NOMO-1 treated with dmso at 0.1 percent for 144 hours (cell line): ENCODE measurements around the gene PFKFB3.
"Not testable (repeated sequence)": the region's sequence is repeated elsewhere in the genome, so short reads cannot be mapped to it uniquely, and the experiment has no call there.

Experiments used
- DNase-seq: peaks from one replicate; lab custom pipeline; 2025; ENCODE audit not compliant: unreplicated experiment; lab: John Stamatoyannopoulos, UW

Gene PFKFB3

GRCh38 chr10:6202684-6203330, at the start of gene PFKFB3:
PFKFB3 (plus strand) TSS chr10:6202932; CDS start chr10:6203261, 329 bp downstream.
- DNase-seq = peak; percentile 86

- DNase-seq = no peak
Measured at GRCh38 chr10:6153845-6154244, 48.9 kb upstream of the PFKFB3 start.

GRCh38 chr10:6154566-6154965, 48.2 kb upstream of the PFKFB3 start:
- DNase-seq = no peak

- DNase-seq = no peak
Measured at GRCh38 chr10:6158276-6158675, 44.5 kb upstream of the PFKFB3 start.

DNA sequence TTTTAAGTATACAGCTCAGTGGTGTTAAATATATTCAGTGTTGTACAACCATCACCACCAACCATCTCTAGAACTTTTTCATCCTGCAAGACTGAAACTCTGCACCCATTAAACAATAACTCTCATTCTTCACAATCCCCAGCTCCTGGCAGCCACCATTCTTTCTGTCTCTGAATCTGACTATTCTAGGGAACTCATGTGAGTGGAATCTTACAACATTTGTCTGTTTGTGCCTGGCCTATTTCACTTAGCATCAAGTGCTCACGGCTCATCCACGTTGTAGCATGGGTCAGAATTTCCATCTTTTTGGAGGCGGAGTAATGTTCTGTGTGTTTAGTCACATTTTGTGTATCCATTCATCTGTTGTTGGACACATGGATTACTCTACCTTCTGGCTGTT, 40.8 kb upstream of the PFKFB3 start:
- DNase-seq = no peak

DNA sequence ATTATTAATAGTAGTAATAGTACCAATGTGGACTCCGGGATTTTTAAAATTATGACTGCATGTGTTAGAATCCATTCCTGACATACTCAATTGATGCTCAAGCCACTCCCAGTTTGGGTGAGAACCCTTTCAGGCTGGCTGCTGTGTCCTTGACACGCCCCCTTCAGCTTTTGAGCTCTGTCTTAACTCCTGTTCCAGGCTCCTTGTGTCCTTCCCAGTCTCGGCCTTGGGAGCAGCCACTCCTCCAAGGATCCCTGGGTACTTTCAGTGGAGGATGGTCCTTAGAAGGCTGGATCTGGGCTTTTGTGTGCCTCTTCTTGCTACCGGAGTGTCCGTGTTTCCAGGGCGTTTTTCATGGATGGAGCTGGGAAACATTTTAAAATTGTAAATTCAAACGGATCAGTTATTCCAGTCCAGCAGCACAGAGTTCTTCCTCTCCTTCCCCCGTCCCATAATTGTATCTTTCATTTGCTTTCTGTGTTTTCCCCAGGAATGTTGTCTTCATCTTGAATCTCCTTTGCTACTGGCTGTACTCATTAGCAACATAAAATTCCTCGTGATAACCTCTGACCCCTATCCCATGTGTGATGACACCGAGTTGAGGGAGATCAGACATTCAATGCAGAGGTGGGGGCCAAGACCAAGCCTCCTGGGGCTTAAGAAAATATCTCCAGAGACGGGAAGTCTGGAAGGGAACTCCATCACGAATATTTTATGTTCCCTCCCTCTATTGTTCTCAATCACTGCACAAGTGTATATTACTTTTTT, 40.0 kb upstream of the PFKFB3 start:
- no peak for DNase-seq

GRCh38 chr10:6163364-6164270, 39.1 kb upstream of the PFKFB3 start:
- peak; percentile 76 for DNase-seq

GRCh38 chr10:6164271-6165095, 38.2 kb upstream of the PFKFB3 start:
- no peak for DNase-seq

DNA sequence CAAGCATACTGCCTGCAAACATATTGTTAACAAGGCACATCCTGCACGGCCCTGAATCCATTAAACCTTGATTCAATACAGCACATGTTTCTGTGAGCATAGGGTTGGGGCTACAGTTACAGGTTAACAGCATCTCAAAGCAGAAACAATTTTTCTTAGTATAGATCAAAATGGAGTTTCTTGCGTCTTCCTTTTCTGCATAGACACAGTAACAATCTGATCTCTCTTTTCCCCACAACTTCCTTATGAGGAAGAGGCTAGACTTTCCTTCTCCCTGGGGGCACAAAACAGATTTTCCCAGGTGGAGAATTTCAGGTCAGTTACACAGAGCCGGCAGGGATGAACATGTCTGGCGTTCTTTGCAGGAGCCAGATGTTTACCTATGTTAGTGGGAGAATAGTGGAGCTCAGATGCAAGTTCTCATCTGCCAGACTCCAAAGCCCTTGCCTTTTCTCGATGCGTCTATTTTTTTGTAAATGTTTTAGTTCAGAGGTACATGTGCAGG, 37.5 kb upstream of the PFKFB3 start:
- DNase-seq = no peak

DNA sequence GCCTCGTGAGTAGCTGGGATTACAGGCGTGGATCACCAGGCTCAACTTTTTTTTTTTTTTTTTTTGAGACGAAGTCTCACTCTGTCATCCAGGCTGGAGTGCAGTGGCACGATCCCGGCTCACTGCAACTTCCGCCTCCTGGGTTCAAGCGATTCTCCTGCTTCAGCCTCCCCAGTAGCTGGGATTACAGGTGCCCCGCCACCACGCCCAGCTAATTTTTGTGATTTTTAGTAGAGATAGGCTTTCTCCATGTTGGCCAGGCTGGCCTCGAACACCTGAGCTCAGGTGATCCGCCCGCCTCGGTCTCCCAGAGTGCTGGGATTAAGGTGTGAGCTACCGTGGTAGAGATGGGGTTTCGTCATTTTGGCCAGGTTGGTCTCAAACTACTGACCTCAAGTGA, 36.8 kb upstream of the PFKFB3 start:
- not testable (repeated sequence) for DNase-seq

DNA sequence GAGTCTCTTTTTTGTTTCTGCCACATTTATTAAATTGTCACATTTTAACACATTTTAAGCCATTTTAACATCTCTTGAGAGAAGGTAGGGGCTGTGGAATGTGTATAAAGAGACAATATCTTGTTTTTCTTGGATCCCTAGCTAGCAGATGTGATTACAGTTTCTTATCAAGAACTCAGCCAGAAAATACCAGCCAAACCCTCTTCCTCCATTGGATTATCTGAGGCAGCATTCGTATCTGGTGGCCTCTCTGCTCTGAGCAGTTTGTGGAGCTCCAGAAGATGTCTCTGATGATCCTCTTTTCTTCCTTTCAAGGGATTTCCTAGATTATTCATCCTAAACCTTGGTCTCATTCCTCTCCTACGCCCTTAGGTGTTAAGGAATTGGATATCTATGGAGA, 35.3 kb upstream of the PFKFB3 start:
- DNase-seq = no peak

DNA sequence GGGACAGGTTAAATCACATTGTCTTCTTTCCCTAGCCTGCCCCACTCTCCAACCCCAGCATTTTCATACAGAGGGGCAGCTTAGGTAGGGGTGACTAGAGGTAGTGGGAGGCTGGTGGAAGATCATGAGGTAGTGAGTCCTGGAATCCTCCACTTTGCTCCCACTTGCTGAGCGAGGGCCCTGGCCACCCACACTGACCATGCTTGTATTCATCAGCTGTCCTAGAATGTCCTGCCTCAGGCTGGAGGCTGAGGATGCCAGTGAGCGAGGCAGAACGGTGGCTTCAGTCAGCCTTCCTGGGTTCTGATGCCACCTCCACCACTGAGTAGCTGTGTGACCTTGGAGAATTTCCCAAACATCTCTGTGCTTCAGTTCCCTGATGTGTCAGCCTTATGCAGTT, 34.6 kb upstream of the PFKFB3 start:
- no peak for DNase-seq

DNA sequence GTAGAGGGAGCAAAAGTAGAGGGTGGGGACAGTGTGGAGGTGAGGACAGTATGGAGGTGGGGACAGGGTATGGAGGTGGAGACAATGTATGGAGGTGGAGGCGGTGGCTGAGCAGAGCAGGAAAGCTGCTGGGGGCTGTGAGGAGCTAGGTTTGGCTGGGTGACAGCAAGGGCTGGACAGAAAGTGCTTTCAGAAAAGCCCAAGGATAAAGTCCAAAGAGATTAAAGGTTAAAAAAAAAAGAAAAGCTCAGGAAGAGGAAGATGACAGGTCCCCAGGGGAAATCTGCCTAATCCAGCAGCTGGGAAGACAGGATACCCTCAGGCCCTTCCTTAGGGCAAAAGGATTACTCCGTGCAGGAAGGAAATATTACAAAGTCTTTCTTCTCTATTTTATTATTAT, 32.1 kb upstream of the PFKFB3 start:
- no peak for DNase-seq

DNA sequence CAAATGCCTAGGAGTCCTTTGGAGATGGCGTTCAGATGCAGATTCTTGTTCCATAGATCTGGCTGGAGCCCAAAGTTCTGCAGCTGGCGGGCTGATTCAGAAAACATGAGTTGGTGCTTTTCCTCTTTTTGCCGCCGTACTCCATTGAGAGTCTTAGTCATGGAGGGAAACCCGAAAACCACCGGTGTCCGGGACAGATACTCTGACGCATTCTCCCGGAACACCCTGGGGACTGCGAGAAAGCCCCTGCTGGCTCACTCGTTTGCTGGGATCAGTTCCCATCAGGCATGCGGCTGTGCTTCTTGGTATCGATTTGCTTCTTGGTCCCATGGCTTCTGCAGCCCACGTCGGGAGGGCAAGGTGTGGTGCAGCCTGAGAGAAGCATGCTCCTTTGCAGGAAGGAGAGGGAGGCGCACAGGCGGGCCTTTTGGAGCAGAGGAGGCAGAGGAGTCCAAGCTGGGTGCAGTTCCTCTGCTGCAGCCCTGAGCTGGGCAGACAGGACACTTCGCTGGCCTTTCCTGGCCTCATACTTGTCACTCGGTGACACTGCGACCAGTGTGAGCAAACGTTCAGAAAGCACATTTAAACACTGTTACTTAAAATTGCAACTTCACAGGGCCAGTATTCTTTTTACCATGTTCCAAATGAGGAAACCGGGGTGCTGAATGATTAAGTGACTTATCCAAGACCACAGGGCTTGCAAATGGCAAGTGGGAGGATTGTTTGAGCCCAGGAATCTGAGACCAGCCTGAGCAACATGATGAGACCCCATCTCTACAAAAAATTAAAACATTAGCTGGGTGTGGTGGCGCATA, 30.6 kb upstream of the PFKFB3 start:
- no peak for DNase-seq

- no peak for DNase-seq
Measured at GRCh38 chr10:6173203-6173602, 29.5 kb upstream of the PFKFB3 start.

- DNase-seq = no peak
Measured at GRCh38 chr10:6174201-6174874, 28.4 kb upstream of the PFKFB3 start.

DNA sequence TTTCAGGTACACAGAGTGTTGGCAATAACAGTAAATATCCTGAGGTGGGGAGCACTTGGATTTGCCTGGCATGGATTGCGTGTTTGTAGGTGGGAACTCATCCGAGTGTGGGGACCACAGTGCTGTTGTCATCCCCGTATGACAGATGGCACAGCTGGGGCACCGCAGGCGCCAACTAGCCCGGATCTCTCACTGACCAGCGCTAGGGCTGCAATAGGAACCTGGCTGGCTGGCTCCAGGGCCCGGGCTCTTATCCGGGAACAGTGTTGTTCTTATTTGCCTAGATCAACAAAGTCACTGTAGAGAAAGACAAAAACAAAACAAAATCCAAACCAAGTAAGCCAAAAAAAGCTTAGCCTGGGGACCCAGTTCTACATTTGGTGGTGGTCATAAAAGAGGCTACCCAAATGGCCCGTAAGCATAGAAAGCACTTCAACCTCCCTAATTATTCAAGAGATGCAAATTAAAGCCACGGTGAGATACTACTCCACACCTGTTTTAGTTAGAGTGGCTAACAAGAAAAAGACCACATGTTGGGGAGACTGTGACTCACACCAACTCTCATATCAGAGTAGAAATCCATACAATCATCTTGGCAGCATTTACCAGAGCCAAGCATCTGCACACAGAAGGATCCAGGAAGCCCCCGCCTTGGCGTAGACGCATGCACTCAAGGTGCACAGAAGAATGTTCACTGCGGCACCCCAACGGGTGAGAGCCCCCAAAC, 27.2 kb upstream of the PFKFB3 start:
- DNase-seq = no peak

GRCh38 chr10:6176691-6177231, 26.0 kb upstream of the PFKFB3 start:
- DNase-seq = no peak
